ENCODE measurements around the gene SSBP2.
"Not testable (repeated sequence)": the region's sequence is repeated elsewhere in the genome, so short reads cannot be mapped to it uniquely, and the experiment has no call there.

Gene SSBP2

DNA sequence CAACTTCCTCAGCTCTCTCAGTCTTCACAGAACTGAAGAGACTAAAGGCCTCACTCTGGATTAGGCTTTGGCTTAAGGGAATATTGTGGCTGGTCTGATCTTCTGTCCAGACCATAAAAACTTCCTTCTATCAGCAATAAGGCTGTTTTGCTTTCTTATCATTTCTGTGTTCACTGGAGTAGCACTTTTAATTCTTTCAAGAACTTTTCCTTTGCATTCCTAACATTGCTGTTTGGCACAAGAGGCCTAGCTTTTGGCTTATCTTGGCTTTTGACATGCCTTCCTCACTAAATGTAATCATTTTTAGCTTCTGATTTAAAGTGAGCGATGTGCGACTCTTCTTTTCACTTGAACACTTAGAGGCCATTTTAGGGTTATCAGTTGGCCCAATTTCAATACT, 268.3 kb downstream of the SSBP2 start:
- no peak for DNase-seq (ENCODE audit: low spot score)
- TF ChIP-seq, protein P1, sequence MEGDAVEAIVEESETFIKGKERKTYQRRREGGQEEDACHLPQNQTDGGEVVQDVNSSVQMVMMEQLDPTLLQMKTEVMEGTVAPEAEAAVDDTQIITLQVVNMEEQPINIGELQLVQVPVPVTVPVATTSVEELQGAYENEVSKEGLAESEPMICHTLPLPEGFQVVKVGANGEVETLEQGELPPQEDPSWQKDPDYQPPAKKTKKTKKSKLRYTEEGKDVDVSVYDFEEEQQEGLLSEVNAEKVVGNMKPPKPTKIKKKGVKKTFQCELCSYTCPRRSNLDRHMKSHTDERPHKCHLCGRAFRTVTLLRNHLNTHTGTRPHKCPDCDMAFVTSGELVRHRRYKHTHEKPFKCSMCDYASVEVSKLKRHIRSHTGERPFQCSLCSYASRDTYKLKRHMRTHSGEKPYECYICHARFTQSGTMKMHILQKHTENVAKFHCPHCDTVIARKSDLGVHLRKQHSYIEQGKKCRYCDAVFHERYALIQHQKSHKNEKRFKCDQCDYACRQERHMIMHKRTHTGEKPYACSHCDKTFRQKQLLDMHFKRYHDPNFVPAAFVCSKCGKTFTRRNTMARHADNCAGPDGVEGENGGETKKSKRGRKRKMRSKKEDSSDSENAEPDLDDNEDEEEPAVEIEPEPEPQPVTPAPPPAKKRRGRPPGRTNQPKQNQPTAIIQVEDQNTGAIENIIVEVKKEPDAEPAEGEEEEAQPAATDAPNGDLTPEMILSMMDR (IDR thresholded peaks at IDR 0.05; ENCODE audit: extremely low read depth, insufficient read depth, missing control alignments), result no peak
- in situ Hi-C loops (cut with MboI; ENCODE audit: low pct_unique_long_range_greater_than_20kb, low sequenced_read_pairs, unreplicated experiment), result no loop called here

DNA sequence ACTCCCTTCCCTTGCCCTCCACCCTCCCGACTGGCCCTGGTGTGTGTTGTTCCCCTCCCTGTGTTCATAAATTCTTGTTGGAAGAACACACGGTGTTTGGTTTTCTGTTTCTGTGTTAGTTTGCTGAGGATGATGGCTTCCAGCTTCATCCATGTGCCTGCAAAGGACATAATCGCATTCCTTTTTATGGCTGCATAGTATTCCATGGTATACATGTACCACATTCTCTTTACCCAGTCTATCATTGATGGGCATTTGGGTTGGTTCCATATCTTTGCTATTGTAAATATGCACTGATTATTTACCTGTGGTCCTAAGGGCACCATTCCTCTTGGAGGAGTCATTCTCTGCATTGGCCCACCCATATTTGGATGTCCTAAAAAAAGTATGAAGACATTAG, 277.5 kb downstream of the SSBP2 start:
- DNase-seq (ENCODE audit: low spot score); in situ Hi-C loops (cut with MboI; ENCODE audit: low pct_unique_long_range_greater_than_20kb, low sequenced_read_pairs, unreplicated experiment): not testable (repeated sequence)

DNA sequence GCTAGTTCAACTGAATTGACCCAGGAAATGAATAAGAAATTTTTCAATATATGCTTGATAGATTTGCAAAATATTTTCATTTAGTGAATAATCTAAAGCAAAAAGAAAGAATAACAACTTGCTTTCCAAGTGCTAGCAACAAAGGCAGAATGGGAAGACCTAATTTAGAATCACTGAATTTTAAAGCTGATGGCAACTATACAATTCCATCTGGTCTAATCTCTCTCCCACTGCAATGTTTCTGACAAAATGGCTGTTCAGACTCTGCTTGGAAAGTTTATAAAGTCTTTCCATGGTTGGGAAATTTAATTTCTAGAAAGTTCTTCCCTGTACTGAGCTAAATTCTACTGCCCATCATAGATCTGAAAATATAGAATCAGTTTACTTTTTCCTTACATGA, 281.2 kb downstream of the SSBP2 start:
- in situ Hi-C loops (cut with MboI; ENCODE audit: low pct_unique_long_range_greater_than_20kb, low sequenced_read_pairs, unreplicated experiment), result no loop called here
- TF ChIP-seq, protein P1 (IDR thresholded peaks at IDR 0.05; ENCODE audit: extremely low read depth, insufficient read depth, missing control alignments), result no peak
- no peak for DNase-seq (ENCODE audit: low spot score)

DNA sequence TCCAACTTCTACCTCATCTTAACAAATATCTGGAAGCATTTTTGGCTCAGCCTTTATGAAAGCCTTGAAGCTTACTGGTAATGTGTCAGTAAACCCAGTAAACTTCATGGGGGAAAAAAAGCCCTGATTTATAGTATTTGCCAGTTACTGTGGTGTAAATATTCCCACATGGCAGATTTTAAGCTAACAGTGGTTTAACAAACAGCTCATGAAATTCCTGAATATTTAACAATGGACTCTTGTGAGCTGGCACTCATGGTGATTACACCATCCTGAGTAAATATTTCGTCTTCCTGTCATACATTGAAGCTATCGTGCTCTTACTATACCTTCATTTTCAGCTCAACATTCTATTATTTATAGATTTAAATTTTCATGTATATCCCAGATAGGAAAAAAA, 300.0 kb downstream of the SSBP2 start:
- in situ Hi-C loops (cut with MboI; ENCODE audit: low pct_unique_long_range_greater_than_20kb, low sequenced_read_pairs, unreplicated experiment), result no loop called here
- no peak for DNase-seq (ENCODE audit: low spot score)
- TF ChIP-seq, protein P1 (IDR thresholded peaks at IDR 0.05; ENCODE audit: extremely low read depth, insufficient read depth, missing control alignments), result no peak

DNA sequence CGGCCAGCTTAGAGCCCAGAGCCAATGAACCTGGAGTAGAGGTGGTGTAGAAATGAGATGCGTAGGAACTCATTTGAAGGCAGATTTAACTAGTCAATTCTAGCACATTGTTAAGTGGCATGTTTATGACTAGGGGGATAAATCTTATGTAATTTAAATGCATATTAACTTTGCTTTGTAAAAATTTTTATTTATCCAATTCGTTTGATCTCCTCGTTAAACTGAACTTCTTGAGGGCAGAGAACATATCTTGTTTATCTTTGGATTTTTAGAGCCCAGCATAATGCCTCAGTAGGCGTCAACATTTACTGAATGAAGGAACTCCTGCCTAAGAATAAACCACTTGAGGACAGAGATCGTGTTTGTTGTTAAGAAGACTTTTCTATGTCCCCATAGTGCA, 315.9 kb downstream of the SSBP2 start:
- in situ Hi-C loops (cut with MboI; ENCODE audit: low pct_unique_long_range_greater_than_20kb, low sequenced_read_pairs, unreplicated experiment), result no loop called here
- DNase-seq (ENCODE audit: low spot score), result no peak
- TF ChIP-seq, protein P1 (IDR thresholded peaks at IDR 0.05; ENCODE audit: extremely low read depth, insufficient read depth, missing control alignments), result no peak

DNA sequence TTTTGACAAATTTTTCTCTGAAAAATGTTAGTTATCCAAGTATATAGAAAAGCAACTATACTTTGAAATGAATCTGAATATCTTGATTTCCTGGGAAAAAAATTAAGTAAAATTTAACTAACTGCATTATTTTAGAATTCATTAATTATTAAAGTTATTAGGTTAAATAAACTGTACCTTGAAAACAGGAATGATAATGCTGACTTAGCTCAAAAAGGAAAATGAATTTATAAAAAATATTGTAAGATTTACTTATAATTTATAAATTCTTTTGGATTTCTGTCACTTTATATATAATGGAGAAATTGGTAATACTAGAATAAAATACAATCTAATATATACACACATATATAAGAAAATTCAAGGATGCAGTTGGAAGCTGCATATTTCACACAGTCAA, 320.9 kb downstream of the SSBP2 start:
- in situ Hi-C loops (cut with MboI; ENCODE audit: low pct_unique_long_range_greater_than_20kb, low sequenced_read_pairs, unreplicated experiment), result loop anchor here (10.0 kb wide), 1 partner anchor 795 kb away; no protein-coding TSS in a partner anchor
- DNase-seq (ENCODE audit: low spot score), result no peak
- TF ChIP-seq, protein P1 (IDR thresholded peaks at IDR 0.05; ENCODE audit: extremely low read depth, insufficient read depth, missing control alignments), result no peak

DNA sequence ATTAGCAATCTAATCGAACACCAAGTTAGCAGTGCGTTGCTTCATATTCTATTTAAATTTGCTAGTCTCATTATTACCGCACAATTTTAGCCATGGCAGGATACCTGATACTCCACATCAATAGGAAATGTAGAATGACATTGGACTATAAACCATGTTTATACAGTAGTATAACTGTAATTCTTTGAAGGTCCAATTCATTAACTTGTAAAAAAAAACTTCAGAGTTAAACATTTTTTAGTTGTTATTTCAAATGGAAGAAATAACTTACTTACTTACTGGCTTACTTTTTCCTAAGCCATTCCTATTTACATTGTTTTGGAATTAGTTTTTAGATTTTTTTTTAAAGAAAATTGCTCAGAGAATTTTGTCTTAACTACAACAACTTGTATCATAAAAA, 321.5 kb downstream of the SSBP2 start:
- in situ Hi-C loops (cut with MboI; ENCODE audit: low pct_unique_long_range_greater_than_20kb, low sequenced_read_pairs, unreplicated experiment), result loop anchor here (10.0 kb wide), 1 partner anchor 795 kb away; no protein-coding TSS in a partner anchor
- TF ChIP-seq, protein P1 (IDR thresholded peaks at IDR 0.05; ENCODE audit: extremely low read depth, insufficient read depth, missing control alignments), result no peak
- DNase-seq (ENCODE audit: low spot score), result no peak
